ENCODE data around the gene TSHB.

Gene TSHB

GRCh38 chr1:115040501-115040900, 10.9 kb downstream of the TSHB start:
- no peak for TF ChIP-seq POLR2A (IDR thresholded peaks at IDR 0.05; ENCODE audit: low read depth, low read length)
- no peak for DNase-seq (ENCODE audit: insufficient read length, low spot score)
- FAIRE-seq, result no peak

DNA sequence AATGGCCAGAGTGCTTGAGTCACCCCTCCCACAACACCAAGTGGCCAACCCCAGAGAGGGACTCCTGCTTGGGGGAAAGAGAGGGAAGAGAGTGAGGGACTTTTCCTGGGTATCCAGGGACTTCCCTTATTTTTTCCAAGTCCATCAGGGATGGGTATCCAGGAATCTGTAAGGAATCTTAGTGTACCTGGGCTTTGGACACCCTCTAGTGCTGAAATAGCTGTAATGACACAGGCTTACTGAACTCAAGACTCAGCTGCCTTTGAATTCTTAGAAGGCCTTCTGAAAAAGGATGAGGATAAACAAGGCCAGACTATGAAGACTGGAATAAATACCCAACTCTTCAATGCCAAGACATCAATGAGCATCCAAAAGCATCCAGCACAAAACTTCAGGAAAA, 12.0 kb downstream of the TSHB start:
- DNase-seq (ENCODE audit: insufficient read length, low spot score) (no peak), FAIRE-seq (no peak)
- TF ChIP-seq POLR2A (IDR thresholded peaks at IDR 0.05; ENCODE audit: low read depth, low read length), result no peak

- DNase-seq (ENCODE audit: insufficient read length, low spot score) (no peak), FAIRE-seq (no peak)
- no peak for TF ChIP-seq POLR2A (IDR thresholded peaks at IDR 0.05; ENCODE audit: low read depth, low read length)
Observed at GRCh38 chr1:115046751-115047150, 17.1 kb downstream of the TSHB start.

DNA sequence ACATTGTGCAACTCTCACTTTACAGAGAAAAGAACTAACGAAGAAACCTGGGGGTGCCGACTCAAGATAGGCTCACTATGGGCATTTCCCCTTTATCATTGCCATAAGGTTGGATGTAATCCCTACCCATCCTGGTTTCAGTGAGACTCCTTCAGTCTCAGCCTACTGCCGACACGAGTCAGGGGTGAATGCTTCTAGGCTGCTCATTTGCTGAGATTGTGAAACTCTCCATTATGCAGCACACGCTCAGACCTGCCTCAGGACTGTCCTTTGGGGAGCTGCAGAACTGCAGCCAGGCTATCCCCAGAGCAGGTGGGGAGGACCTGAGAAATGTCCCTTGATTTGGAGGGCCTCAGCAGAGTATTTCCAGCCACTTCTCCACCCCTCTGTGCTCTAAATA, 22.2 kb downstream of the TSHB start:
- no peak for FAIRE-seq
- no peak for TF ChIP-seq POLR2A (IDR thresholded peaks at IDR 0.05; ENCODE audit: low read depth, low read length)
- no peak for DNase-seq (ENCODE audit: insufficient read length, low spot score)

GRCh38 chr1:115052454-115053083, 22.9 kb downstream of the TSHB start:
- peak; percentile 90 for FAIRE-seq
- TF ChIP-seq POLR2A (IDR thresholded peaks at IDR 0.05; ENCODE audit: low read depth, low read length), result no peak
- DNase-seq (ENCODE audit: insufficient read length, low spot score), result no peak

- DNase-seq (ENCODE audit: insufficient read length, low spot score) (no peak), FAIRE-seq (no peak)
- TF ChIP-seq POLR2A (IDR thresholded peaks at IDR 0.05; ENCODE audit: low read depth, low read length), result no peak
Observed at GRCh38 chr1:115056395-115056798, 26.8 kb downstream of the TSHB start.

DNA sequence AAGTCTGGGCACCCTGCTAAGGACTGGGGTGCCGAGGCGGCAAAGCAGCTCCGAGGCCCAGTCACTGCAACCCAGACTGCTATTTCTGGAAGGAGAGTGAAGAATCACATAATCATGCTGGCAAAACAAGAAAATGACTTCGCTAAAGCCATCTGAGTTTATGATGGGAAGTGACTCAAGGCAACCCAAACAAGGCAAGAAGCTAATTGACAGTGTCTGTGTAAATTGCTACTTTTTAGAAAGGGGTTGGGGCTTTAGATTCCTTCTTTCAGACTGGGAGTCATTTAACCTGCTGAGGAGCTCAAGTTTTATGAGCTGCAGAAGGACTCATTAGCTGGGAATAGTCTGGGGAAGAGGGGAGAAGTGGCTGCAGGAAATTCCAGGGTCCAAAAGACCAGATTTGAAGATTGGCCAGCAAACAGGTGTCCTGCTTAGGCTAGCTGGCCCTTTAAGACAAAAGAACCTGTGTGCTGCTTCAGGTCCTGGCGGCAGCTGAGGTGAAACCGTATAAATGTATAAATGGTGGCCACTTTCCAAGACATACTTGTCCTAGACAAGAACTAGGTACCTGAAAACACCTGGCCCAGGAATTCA, 28.1 kb downstream of the TSHB start:
- FAIRE-seq (no peak), DNase-seq (ENCODE audit: insufficient read length, low spot score) (no peak)
- TF ChIP-seq POLR2A (IDR thresholded peaks at IDR 0.05; ENCODE audit: low read depth, low read length), result no peak

DNA sequence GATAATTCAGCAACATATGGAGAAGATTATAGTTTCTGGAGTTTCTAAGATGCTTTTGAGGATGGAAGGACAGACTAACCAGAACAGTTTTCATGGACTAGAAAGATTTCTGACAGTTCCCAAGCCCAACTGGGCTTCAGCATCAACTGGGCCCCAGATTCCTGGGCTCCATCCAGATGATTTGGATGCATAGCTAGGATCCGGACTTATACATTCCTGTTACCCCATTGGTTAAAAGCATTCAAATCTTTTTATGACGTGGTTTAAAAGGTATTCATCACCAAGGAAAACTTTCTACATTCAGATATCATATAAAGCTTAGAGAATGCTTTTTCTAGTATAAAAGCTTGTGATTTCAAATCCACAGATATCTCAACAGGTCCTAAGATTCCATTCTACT, 29.7 kb downstream of the TSHB start:
- DNase-seq (ENCODE audit: insufficient read length, low spot score), result no peak
- FAIRE-seq, result no peak
- no peak for TF ChIP-seq POLR2A (IDR thresholded peaks at IDR 0.05; ENCODE audit: low read depth, low read length)

DNA sequence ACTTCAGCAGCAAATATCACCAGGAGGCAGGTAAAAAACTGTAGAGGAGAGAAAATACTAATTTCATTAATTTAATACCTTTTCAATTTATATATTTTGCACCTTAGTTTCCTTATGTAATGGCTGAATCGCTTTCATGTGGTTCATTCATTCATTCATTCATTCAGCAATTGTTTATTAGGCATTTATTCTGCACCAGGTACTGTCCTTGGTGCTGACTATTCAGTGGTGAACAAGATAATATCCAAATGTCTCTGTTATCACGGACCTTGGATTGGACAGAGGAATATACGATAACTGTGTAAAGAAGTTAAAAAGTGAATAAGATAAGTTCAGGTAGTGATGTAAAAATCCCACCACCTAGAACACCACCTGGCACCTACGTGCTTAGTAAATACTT, 30.9 kb downstream of the TSHB start:
- DNase-seq (ENCODE audit: insufficient read length, low spot score), result no peak
- no peak for FAIRE-seq
- TF ChIP-seq POLR2A (IDR thresholded peaks at IDR 0.05; ENCODE audit: low read depth, low read length), result no peak

- peak; percentile 75 for DNase-seq (ENCODE audit: insufficient read length, low spot score)
- peak; percentile 86 for FAIRE-seq
Observed at GRCh38 chr1:115062542-115063004, 32.9 kb downstream of the TSHB start.

GRCh38 chr1:115063228-115063901, 33.7 kb downstream of the TSHB start:
- FAIRE-seq (peak; percentile 78), DNase-seq (ENCODE audit: insufficient read length, low spot score) (no peak)
- no peak for TF ChIP-seq POLR2A (IDR thresholded peaks at IDR 0.05; ENCODE audit: low read depth, low read length)

More at GRCh38 chr1:115062542-115063004, 32.9 kb downstream of the TSHB start:
- TF ChIP-seq POLR2A (IDR thresholded peaks at IDR 0.05; ENCODE audit: low read depth, low read length), result no peak

DNA sequence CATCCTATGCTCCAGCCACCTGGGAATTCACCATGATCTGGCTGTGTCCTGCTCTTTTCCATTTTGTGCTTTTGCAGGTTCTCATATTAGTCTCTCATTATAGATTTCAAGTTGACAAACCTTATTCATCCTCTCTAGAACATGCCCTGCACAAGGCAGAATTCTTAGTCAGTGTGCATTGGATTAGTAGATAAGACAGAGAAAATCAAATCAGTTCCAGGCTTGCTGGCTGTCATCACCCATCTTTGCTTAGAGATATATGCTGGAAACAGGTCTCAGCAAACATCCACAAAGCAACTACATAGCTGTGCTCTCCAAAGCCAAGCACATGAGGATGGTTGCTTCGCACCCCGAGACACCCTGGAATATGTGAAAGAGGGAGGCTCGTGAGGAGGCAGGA, 34.8 kb downstream of the TSHB start:
- DNase-seq (ENCODE audit: insufficient read length, low spot score), result no peak
- FAIRE-seq, result no peak
- TF ChIP-seq POLR2A (IDR thresholded peaks at IDR 0.05; ENCODE audit: low read depth, low read length), result no peak

- DNase-seq (ENCODE audit: insufficient read length, low spot score) (no peak), FAIRE-seq (no peak)
- no peak for TF ChIP-seq POLR2A (IDR thresholded peaks at IDR 0.05; ENCODE audit: low read depth, low read length)
Observed at GRCh38 chr1:115065021-115065420, 35.4 kb downstream of the TSHB start.

DNA sequence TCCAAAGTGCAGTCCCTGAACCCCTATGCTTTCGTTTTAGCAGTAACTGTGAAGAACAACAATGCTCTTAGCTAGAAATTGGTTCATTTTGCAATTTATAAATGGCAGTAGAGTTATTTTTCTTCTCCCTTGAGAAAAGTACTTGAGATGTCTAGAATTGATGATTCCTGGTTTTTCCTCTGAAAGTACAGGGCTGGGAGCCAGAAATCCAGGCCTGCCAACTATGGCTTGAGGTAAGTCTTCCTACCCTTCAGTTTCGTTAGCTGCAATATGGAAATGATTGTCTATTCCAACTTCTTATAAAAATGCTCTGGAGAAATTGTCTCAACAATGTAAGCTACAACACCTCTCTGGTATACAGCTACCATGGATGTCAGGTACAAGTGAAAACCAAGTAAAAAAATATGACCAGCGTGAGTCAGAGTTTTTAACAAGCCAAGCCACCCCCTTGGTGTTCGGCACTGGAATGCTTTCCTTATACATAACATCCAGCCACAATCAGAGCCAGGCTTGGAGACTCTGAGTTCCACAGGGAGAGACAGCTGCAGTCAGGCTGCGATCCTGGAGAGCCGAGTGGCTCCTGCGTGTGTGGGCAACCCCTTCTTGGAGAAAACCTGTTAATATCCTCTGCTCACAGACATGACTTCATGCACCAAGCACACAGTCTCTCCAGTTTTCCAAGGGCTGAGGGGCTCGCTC, 37.7 kb downstream of the TSHB start:
- DNase-seq (ENCODE audit: insufficient read length, low spot score), result peak; percentile 47
- peak; percentile 91 for FAIRE-seq
- no peak for TF ChIP-seq POLR2A (IDR thresholded peaks at IDR 0.05; ENCODE audit: low read depth, low read length)

Data from H54 (cell line).